Epithelial cell of esophagus (primary cell): ENCODE results near the gene TXNDC2.

Experiments used
- DNase-seq: peaks from one replicate; pipeline ENCODE4 v3.0.0; 2010; ENCODE audit warnings: low read depth
- H3K4me3 ChIP-seq: 2 replicates; pipeline ENCODE4 v1.5.1; 2011; ENCODE audit warnings: mild to moderate bottlenecking, low read length, control low read depth
- CTCF ChIP-seq: IDR thresholded peaks from 2 replicates; pipeline ENCODE4 v1.5.1; 2011; ENCODE audit warnings: low read depth, mild to moderate bottlenecking, low read length, control low read depth, inconsistent platforms; ENCODE audit not compliant: insufficient read depth; ENCODE audit errors: missing control alignments

TXNDC2 gene

GRCh38 chr18:9925795-9926194 is 40.0 kb downstream of the TXNDC2 start:
- H3K4me3 ChIP-seq = no peak overlapping the region
- TF ChIP-seq CTCF = no peak
- no peak for DNase-seq

DNA sequence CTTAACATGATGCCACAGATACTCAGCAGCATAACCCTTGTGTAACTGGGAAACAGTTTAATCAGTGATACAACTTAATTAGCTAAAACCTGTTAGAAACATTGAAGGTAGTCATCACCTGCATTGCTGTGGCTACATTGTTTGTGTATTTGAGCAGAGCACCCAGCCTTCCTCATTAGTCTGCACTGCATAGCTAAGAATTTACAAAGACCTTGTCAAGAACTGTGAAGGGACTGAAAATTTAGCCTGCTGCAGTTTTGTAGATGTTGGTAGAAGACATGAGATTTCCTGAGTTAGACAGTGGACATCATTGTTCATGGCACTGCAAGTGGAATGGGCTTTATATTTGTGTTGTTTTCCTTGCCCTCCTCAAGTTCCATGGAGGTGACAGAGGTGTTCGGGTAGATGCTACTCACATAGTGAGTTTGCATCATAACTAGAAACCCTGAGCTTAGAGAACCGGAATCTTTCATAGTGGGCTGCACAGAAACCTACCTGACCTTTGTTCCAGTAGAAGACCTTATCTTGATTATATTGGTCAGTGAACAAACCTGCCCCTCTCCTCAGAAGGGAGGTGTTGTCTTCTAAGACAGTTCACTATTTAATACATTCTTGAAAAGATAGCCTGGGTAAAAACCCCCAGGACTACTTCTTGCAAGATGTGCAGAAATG is 40.6 kb downstream of the TXNDC2 start:
- TF ChIP-seq CTCF = no peak
- DNase-seq = no peak
- no peak overlapping the region for H3K4me3 ChIP-seq

DNA sequence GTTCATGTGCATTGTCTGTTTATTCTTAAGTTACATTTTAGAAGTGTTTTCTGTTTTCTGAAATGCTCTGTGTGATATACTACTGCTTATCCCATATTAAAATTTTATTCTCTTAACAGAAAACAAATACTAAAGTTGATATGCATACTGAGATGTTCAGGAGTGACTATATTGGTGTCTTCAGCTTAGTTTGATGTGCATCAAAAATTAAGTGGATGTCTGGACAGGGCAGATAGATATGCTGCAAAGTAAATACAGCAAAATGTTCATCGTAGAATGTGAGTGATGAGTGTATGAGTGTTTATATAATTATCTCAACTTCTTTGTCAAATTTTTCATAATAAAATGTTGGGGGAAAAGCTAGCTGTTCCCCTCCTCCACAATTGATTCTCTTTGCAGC is 41.2 kb downstream of the TXNDC2 start:
- TF ChIP-seq CTCF = no peak
- H3K4me3 ChIP-seq = no peak overlapping the region
- no peak for DNase-seq

GRCh38 chr18:9927392-9928063 is 41.8 kb downstream of the TXNDC2 start:
- H3K4me3 ChIP-seq = no peak overlapping the region
- no peak for DNase-seq
- no peak for TF ChIP-seq CTCF

GRCh38 chr18:9928646-9929259 is 43.0 kb downstream of the TXNDC2 start:
- DNase-seq = peak; percentile 82
- TF ChIP-seq CTCF = no peak
- no peak overlapping the region for H3K4me3 ChIP-seq

GRCh38 chr18:9930299-9930884 is 44.6 kb downstream of the TXNDC2 start:
- no peak for DNase-seq
- H3K4me3 ChIP-seq = no peak overlapping the region
- TF ChIP-seq CTCF = no peak
